H4 (cell line): ENCODE measurements around the gene AGPS. TPM values are rescaled to one million over a fixed set of nuclear protein-coding genes. Genes with fewer than 3 reads are reported as not detected.

Source experiments
- DNase-seq: peaks from one replicate; pipeline ENCODE4 v3.0.0-alpha.2; 2015; ENCODE audit warnings: low spot score
- total RNA-seq: library from RNA; depleted of rRNA; stranded (reverse); fragments of >200 nt; shearing (Covaris generic); gene quantifications from 2 replicates; pipeline ENCODE4 v1.2.3, GENCODE V29; 2014; rRNA removed

The AGPS gene
- total RNA-seq, 1 experiment from 2014 or later: 52.6 TPM

- no peak for DNase-seq
These were observed 193.6 kb downstream of the AGPS start for GRCh38 chr2:177586154-177586553.

- DNase-seq: no peak
These were observed 194.8 kb downstream of the AGPS start for GRCh38 chr2:177587371-177587770.

- DNase-seq: no peak
These were observed 196.1 kb downstream of the AGPS start for GRCh38 chr2:177588671-177589070.

GRCh38 chr2:177589186-177589585, 196.6 kb downstream of the AGPS start:
- no peak for DNase-seq

- no peak for DNase-seq
These were observed 199.8 kb downstream of the AGPS start for GRCh38 chr2:177592397-177592796.

- DNase-seq: no peak
These were observed 200.4 kb downstream of the AGPS start for GRCh38 chr2:177592945-177593344.

- no peak for DNase-seq
These were observed 200.8 kb downstream of the AGPS start for GRCh38 chr2:177593402-177593801.

Other genes starting within 250 kb of the AGPS start
- gene HNRNPA3, start 180.0 kb upstream of the AGPS start, total RNA-seq: 29.8 and 34.9 TPM in 2 replicates
- gene NFE2L2, start 128.0 kb upstream of the AGPS start, total RNA-seq: 116 and 128 TPM in 2 replicates